Mucosa of descending colon (tissue), 3 donors: ENCODE measurements around the gene DSCAML1. TPM values are rescaled to one million over a fixed set of nuclear protein-coding genes. Genes with fewer than 3 reads are reported as not detected.

Source experiments
- ATAC-seq: fragments of 200-7000 bp; cut with Tn5 transposase; one replicate; pipeline ENCODE4 v1.9.1; 2020; ENCODE audit warnings: mild to moderate bottlenecking, moderate library complexity
- DNase-seq, 3 donors: peaks; one replicate each; pipeline ENCODE4 v3.0.0-alpha.2; 2020
- H3K36me3 ChIP-seq: fragments of 200-600 bp; one replicate; pipeline ENCODE4 v1.8.0; 2021; ENCODE audit warnings: low read depth, mild to moderate bottlenecking
- H3K4me1 ChIP-seq: fragments of 200-600 bp; one replicate; pipeline ENCODE4 v1.8.0; 2021; ENCODE audit warnings: low read depth, mild to moderate bottlenecking
- H3K4me3 ChIP-seq: fragments of 200-600 bp; one replicate; pipeline ENCODE4 v1.8.0; 2021; ENCODE audit warnings: mild to moderate bottlenecking
- H3K9me3 ChIP-seq: fragments of 200-600 bp; one replicate; pipeline ENCODE4 v1.8.0; 2021; ENCODE audit warnings: mild to moderate bottlenecking
- intact Hi-C, 2 donors: fragments of 100-400 bp; cut with DNase I in 1 of 2; cut with micrococcal nuclease in 1 of 2; formaldehyde crosslinking; loops; one replicate each; pipeline versions ENCODE4 v1.11.0 to v1.11.1; 2022; cut with DNase I, micrococcal nuclease
- total RNA-seq, 3 donors: library from RNA; stranded (reverse); fragmentation: NEBNext Ultra II Directional in 2 of 3; extraction: Animal tissue kit (Norgen Biotek cat#: 25700) in 2 of 3; gene quantifications; one replicate each; pipeline versions ENCODE4 v1.2.1 to v1.2.4, GENCODE V29; 2021 to 2023
- TF ChIP-seq, protein P1 (sequence below): fragments of 200-600 bp; IDR thresholded peaks from one replicate; pipeline ENCODE4 v1.8.0; 2022; ENCODE audit warnings: antibody characterized with exemption, mild to moderate bottlenecking
- donor health status: DM: no; HTN: no; CAD: no; lungs with moderate emphysema.
- donor health status: DM: no; HTN: no; CAD: no.
- donor health status: DM: no; HTN: yes; CAD: no.

DSCAML1 gene
- total RNA-seq, 3 donors from 2014 or later: 5.0 to 5.5 (median 5.3) TPM

- TF ChIP-seq, protein P1, sequence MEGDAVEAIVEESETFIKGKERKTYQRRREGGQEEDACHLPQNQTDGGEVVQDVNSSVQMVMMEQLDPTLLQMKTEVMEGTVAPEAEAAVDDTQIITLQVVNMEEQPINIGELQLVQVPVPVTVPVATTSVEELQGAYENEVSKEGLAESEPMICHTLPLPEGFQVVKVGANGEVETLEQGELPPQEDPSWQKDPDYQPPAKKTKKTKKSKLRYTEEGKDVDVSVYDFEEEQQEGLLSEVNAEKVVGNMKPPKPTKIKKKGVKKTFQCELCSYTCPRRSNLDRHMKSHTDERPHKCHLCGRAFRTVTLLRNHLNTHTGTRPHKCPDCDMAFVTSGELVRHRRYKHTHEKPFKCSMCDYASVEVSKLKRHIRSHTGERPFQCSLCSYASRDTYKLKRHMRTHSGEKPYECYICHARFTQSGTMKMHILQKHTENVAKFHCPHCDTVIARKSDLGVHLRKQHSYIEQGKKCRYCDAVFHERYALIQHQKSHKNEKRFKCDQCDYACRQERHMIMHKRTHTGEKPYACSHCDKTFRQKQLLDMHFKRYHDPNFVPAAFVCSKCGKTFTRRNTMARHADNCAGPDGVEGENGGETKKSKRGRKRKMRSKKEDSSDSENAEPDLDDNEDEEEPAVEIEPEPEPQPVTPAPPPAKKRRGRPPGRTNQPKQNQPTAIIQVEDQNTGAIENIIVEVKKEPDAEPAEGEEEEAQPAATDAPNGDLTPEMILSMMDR: no peak
- intact Hi-C loops: no loop called here
- H3K4me3 ChIP-seq: no peak overlapping the region
- ATAC-seq (no peak), DNase-seq (no peak)
- H3K4me1 ChIP-seq: peaks cover 8% of the 10 kb centered on the region
- no peaks in the 10 kb centered on the region for H3K9me3 ChIP-seq
- H3K36me3 ChIP-seq: no peaks in the 10 kb centered on the region
Measured at GRCh38 chr11:117654281-117655255, 142.4 kb downstream of the DSCAML1 start.

DNA sequence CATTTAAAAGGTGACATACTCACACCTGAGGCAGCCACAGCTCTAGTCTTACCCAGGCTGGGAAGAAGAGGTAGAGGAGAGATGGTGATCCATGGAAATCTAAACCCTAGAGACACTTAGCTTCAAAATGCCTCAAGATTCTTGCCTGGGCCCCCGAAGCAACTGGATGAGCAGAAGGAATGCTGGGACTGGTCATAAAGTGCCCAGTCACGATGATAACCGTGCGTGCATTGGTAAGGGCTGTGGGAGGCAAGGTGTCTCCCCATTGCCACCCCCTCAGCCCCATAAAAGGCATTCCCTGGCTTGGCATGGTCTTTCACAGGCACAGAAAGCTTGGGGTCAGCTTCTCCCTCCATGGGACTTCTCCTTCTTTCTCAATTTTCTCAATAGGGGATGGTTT is 144.5 kb downstream of the DSCAML1 start:
- no peak for DNase-seq
- H3K4me1 ChIP-seq: no peaks in the 10 kb centered on the region
- no peak overlapping the region for H3K4me3 ChIP-seq
- no peaks in the 10 kb centered on the region for H3K36me3 ChIP-seq
- H3K9me3 ChIP-seq: no peaks in the 10 kb centered on the region
- ATAC-seq: no peak
- intact Hi-C loops: no loop called here
- TF ChIP-seq, protein P1: no peak

- peak; percentile 47 for ATAC-seq
- TF ChIP-seq, protein P1: no peak
Measured at GRCh38 chr11:117649296-117650055, 147.5 kb downstream of the DSCAML1 start.

DNA sequence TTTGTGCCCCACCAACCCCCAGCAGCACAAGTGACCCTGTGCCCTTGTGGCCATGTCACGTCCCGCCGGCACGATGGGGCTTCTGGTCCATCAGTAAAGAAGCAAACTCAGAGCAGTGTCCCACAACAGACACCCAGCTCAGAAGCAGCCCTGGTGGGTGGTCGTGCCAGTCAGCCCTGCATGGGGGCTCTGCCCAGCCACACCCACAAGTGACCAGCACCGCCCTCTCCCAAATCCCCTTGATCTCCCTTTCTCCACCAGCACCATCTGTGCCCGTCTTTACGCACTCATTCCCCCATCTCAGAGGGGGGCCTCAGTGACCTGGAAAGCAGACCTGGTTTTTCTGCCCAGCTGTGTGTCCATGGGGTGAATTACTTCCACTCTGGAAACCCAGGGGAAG is 149.1 kb downstream of the DSCAML1 start:
- H3K4me3 ChIP-seq: no peak overlapping the region
- no peak for DNase-seq
- no peaks in the 10 kb centered on the region for H3K4me1 ChIP-seq
- H3K36me3 ChIP-seq: no peaks in the 10 kb centered on the region
- H3K9me3 ChIP-seq: no peaks in the 10 kb centered on the region
- ATAC-seq: no peak
- intact Hi-C loops: no loop called here
- TF ChIP-seq, protein P1: no peak

More at GRCh38 chr11:117649296-117650055, 147.5 kb downstream of the DSCAML1 start:
- Histone ChIP-seq H3K4me1 (no peaks in the 10 kb centered on the region), H3K9me3 (no peaks in the 10 kb centered on the region), H3K4me3 (no peak overlapping the region), H3K36me3 (no peaks in the 10 kb centered on the region)
- intact Hi-C loops: no loop called here
- DNase-seq: no peak

DNA sequence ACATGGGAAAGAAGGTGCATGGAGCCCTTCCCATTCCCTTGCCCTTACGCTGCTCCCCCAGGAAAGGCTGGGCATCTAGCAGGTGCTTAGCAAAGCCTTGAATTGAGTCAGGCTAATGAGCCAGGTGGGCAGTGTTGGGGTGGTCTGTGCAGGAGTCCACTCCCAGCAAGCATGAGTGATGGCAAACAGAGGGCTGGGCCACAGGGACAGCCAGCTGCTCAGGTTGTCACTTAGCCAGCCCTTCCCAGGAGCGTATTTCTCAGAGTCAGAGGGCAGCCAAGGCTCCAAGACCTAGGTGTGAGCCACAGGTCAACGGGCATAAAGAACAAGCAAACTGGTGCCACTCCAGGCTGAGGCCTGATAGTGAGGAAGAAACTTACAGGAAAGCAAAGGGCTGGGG is 149.8 kb downstream of the DSCAML1 start:
- H3K36me3 ChIP-seq: no peaks in the 10 kb centered on the region

More for the DNA sequence above, 149.8 kb downstream of the DSCAML1 start:
- Histone ChIP-seq H3K4me3 (no peak overlapping the region), H3K4me1 (no peaks in the 10 kb centered on the region), H3K9me3 (no peaks in the 10 kb centered on the region)
- DNase-seq (no peak), ATAC-seq (peak; percentile 27)
- intact Hi-C loops: no loop called here
- TF ChIP-seq, protein P1: no peak
